Right forelimb (tissue), 1 donor: ENCODE results near the gene ENTPD7.
"Not testable (repeated sequence)": the region's sequence is repeated elsewhere in the genome, so short reads cannot be mapped to it uniquely, and the experiment has no call there.

Source experiments
- DNase-seq: peaks from one replicate; pipeline ENCODE4 v3.0.0-alpha.2; 2018

Gene ENTPD7, protein sequence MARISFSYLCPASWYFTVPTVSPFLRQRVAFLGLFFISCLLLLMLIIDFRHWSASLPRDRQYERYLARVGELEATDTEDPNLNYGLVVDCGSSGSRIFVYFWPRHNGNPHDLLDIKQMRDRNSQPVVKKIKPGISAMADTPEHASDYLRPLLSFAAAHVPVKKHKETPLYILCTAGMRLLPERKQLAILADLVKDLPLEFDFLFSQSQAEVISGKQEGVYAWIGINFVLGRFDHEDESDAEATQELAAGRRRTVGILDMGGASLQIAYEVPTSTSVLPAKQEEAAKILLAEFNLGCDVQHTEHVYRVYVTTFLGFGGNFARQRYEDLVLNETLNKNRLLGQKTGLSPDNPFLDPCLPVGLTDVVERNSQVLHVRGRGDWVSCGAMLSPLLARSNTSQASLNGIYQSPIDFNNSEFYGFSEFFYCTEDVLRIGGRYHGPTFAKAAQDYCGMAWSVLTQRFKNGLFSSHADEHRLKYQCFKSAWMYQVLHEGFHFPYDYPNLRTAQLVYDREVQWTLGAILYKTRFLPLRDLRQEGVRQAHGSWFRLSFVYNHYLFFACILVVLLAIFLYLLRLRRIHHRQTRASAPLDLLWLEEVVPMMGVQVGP

DNA sequence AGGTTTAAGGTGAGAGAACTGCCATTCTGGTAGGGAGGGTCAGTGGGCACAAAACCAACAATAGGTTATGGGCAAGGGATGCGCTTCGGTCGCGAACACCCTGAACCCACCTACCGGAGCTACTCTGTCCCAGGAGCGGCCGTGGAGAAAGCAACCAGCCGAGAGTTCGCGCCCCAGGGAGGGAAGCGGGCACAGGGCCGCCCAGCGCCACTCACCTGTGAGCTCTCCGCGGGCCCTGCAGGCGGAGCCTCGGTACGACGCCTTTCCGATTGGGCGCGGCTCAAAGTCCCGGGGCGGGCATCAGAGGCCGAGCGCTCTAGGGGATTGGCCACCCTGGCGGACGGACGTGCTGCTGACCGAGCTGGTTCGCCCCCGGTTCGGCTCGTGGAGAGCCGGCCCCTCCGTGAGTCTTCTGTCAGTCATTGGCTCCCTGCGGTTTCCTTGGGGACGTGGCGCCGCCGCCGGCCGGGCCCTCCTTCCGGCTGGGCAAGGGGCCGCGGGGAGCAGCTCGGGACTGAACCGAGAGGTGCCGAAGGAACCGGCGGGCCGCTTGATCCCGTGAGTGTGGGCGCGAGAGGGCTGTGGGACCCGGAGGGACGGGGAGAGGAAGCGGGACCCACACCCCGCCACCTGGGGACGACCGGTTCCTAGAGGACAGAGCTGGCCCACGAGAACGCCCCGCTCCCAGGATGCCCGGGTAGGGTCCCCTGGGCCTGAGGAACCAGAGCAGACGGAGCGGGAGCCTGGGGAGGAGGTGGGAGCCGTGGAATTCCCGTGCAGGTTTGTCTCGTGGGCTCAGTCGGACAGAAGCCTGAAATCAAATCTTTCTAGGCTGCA lies at the start of gene ENTPD7:
ENTPD7 (plus strand) TSS at position 479 of the 837 bp plus-strand sequence. CDS start 448 bp downstream, outside the sequence.
- DNase-seq: peak; percentile 90

DNA sequence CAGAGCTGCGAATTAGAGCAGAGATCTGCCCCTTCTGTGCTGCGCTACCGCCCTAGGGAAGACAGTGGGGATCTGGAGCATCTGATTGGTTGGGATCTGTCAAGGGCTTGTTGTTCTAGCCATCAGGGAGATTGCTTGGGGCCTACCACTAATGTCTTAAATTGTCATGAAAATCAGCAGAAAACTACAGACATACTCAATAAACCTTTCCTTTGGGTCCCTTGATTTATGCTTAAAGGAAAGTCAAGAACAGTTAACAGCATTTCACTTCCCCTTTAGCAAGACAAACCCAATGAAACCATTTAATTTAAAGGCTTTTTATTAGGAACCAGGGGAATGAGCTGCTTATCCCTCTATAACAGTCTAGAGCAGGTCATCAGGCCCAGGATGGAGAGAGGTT lies 49.1 kb upstream of the ENTPD7 start:
- DNase-seq: no peak

DNA sequence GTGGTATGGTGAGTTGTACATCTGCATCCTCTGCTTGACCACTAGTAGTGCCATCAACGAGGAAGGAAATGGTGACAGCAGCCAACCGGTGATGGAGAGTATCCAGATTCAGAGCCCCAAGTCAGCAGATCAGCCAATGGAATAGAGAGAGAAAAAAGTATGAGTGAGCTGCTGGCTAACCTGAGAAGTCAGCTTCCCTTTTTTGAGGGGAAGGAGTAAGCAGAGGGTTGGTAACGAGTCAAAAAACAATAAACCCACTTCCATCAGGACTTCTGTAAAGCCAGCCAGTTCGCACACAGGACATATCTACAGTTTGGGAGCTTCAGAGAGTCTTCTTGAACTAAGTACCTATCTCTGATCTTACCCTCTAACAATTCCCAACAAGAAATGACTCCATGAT lies 48.0 kb upstream of the ENTPD7 start:
- no peak for DNase-seq

DNA sequence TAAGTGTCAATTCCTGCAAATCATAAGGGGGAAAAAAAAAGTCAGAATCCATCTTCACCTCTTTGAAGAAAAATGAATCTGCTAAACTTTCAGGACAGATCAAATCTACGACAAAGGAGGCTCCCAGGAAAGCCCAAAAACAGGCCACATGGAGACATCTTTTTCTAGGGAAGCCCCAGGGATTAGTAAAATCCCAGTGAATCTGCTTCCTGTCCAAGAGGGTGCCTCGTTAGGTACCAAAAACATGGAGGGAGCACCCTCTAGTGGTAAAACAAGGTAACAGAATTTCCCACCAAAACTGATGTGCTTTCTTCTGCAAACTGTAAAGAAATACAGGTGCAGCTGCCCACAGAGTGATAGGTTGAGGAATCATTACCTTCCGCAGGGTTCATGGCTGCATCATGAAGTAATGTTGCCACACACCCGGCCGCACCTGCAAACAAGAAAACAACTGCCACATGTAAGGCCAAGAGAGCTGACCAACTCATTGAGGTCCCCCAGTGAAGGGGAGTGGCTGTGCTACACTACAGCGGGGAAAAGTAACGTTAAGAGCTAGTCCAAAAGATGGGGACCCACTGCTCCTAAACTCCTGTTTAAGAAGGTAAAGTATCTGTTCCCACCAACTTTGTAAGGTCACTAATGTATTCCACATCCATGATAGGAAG lies 47.0 kb upstream of the ENTPD7 start:
- no peak for DNase-seq

DNA sequence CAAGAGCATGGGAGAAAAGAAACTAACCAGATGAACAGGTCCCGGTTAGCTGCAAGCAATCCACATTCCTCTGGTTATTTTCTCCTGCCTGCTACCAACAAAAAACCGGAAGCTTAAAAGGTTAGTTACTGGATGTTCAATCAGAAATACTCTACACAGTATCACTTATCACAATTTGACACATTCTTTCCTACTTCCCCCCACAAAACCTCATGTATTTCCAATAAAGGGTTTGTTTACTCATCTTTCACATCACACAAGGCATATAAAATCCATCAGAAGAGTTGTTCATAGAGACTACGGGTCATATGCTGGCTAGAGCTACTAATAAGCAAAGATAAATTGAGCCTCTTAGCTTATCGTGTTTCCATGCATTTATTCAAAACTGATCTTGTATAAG lies 43.9 kb upstream of the ENTPD7 start:
- DNase-seq: no peak

DNA sequence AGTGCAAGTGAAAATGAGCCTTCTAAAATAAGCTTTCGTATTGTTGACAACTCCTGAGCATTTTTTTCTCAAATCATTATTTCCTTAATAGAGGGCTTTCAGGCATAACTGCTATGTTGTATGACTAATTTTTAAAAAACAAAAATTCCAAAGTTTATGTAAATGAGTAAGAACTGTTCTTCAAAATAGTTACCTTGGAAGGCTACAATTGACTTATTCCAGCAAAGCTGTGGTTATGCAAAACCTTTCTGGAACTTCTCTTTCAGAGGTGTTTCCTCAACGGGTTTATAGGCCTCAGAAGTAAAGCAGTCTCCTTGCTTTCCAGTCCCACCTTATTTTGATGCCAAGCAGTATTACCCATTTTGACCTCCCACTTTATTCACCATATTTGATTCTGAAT lies 41.6 kb upstream of the ENTPD7 start:
- DNase-seq: no peak

DNA sequence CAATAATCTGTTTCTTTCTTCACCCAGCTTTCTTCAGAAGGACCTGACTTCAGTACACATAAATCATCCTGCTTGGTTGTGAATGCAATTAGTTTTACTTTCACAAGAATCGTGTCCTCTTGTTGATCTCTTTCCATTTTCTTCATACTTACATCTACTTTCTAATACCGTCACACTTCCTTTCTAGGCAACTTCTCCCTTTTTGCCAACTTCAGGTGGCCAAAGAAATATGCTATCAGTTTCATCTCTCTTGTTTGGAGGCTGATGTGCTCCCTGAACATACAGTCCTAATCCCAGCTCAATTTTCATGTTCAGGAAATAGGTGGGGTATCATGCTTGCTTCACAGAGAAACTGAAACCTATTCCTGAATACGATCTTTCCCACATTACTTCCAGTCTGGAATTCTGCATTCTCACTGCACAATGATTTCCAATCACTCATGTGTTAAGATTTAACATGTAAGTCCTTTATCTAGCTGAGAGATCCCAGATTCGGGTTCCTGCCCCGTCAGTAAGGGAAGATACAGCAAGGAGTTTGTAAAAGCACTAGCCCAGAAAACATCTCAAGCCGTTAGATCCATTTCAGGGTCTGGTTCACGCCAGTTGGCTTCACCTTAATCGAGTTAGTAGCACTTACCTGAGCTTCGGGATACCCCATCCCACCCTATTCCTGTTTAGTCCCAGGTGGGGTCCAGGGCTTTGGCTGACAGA lies 40.1 kb upstream of the ENTPD7 start:
- DNase-seq: no peak

DNA sequence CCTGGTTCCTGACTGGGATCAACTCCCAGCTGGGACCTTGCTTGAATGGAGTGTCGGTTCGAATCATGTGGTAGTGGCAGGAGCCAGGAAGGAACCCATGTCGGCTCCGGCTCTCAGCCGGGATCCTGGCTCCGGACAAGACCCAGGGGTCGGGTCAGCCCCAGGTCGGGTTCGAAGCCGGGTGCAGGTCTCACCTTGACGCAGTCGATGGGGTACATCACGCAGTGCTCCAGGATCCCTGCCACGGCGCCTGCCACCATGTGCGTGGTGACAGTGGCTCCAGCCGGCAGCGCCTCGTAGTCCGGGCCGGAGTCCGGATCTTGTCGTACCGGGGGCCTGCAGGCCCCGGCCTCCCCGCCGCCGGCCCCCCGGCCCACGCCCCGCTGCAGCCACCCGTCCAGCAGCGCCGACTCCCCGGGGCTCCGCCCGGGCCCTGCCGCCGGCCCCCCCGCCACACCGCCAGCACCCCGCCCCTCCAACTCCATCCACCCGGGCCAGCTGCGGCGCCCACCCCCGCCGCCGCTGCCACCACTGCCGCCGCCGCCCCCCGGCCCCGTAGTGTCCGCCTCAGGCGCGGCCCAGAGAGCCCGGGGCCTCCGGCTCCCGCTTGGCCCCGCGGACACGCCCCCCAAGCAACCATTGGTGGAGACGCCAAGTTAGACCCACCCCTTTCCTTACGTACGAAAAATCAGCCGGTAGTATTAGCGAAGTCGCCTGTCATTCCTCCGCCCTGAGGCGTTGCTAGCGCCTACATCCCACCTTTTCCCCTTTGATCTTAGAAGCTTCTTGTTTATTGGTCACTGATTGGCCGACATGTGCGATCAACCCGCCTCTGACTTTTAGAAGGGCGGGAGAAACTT lies 39.2 kb upstream of the ENTPD7 start, which contains the start of gene SLC25A28:
SLC25A28 (minus strand) TSS at position 589 of the 860 bp plus-strand sequence; CDS start at position 485, 104 bp downstream.
- DNase-seq: peak; percentile 93

DNA sequence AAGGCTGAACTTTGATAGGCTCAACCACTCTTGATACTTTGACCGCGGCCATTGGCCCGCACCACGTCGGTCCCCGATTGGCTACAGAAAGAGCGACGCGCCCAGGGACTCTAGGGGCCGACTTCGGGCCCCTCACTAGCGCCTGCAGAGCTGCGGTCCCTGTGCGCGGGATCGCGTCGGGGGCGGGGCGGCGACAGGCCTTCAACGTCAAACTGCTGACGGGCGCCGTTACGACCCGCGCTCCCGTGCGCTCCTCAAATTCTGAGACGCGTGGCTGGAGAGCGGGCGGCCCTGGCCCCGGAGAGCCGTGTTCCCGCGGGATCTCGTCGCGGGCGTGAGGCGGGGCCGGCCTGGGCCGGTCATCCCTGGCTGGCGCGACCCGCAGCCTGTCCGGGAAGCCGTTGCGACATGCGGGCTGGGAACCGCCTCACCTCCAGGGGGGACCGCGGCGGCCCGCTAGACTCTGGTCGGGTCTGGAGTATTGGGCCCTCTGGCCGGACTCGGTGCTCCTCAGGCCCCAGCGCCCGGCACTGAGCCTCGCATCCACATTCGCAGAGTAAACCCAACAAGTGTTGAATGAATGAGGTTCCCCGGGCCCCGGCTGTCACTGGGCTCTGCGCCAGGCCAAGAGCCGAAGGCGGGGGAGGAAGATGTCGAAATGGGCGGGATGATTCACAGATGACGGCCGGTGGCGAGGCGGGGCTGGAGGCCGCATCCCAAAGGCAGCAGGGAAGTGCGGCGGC lies 38.4 kb upstream of the ENTPD7 start:
- DNase-seq: peak; percentile 96

DNA sequence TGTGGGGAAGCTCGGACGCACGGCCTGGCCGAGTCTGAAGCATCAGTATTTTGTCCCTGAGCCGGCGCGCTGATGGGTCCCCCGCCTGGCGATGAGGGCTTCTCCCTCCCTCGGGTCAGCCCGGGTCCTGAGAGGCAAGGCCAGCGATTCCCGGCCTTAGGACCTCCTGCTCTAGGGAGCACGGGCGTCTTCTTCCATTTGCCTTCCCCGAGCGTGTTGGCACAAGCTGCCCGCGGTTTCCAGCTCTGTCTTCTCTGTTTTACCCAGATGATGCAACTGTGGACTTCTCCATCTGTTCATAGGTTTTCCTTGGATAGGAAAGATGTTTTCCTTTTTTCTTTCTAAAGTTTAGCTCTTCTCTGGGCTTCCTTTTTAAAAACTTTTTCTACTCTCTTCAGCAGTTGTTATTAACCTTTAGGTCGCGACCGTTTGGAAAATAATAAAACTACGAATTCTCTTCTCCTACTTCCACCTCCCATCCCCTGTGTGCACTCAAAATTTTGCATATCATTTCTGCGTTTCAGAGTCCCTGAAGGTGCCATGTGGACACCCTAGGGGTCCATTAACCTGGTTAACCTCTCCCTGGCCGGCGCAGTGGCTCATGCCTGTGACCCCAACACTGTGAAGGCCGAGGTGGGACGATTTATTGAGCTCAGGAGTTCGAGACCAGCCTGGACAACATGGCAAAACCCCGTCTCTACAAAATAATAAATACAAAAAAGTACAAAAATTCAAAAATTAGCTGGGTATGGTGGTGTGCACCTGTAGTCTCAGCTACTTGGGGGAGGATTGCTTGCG lies 37.7 kb upstream of the ENTPD7 start:
- DNase-seq: no peak

DNA sequence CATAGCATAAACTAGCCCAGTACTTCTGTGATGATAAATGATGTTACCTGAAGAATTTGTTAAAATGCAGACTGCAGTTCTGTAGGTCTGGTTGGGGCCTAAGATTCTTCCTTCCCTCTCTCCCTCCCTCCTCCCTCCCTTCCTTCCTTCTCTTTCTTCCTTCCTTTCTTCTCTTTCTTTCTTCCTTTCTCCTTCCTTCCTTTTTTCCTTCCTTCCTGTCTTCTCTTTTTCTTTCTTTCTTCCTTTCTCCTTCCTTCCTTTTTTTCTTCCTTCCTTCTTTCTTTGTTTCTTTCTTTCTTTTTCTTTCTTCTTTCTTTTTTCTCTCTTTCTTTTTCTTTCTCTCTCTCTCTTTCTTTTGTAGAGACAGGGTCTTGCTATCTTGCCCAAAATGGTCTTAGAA lies 35.4 kb upstream of the ENTPD7 start:
- no peak for DNase-seq

DNA sequence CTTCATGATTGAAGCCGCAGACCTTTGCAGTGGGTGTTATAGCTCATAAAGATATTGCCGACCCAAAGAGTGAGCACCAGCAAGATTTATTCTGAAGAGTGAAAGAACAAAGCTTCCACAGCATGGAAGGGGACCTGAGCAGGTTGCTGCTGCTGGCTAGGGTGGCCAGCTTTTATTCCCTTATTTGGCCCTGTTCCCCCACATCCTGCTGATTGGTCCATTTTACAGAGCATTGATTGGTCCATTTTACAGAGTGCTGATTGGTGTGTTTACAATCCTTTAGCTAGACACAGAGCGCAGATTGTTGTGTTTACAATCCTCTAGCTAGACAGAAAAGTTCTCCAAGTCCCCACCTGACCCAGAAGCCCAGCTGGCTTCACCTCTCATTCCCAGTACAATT lies 34.2 kb upstream of the ENTPD7 start:
- DNase-seq: not testable (repeated sequence)

DNA sequence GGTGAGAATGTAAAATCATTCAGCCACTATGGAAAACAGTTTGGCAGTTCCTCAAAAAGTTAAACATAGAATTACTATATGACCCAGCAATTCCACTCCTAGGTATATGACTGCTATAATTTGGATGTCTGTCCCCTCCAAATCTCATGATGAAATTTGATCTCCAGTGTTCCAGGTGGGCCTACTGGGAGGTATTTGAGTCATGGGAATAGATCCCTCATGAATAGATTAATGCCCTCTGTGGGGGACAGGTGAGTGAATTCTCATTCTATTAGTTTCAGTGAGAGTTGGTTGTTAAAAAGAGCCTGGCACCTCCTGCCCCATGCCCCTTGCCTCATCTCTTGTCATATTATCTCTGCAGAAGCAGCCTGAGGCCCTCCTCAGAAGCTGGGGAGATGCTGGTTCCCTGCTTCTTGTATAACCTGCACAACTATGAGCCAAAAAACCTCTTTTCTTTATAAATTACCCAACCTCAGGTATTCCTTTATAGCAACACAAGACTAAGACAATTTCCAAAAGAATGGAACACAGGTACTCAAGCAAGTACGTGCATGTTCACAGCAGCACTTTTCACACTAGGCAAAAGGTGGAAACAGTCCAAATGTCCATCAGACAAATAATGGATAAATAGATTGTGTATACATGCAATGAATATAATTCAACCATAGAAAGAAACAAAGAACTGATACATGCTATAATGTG lies 30.2 kb upstream of the ENTPD7 start:
- DNase-seq: no peak

DNA sequence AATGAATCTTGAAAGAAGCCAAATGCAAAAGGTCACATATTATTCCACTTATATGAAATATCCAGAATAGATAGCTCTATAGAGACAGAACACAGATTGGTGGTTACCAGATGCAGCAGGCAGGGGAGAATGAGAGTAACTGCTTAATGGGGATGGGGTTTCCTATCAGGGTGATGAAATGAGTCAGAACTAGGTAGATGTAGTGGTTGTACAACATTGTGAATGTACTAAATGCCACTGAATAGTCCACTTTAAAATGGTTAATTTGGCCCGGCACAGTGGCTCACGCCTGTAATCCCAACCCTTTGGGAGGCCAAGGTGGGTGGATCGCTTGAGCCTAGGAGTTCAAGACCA lies 29.7 kb upstream of the ENTPD7 start:
- DNase-seq: no peak

DNA sequence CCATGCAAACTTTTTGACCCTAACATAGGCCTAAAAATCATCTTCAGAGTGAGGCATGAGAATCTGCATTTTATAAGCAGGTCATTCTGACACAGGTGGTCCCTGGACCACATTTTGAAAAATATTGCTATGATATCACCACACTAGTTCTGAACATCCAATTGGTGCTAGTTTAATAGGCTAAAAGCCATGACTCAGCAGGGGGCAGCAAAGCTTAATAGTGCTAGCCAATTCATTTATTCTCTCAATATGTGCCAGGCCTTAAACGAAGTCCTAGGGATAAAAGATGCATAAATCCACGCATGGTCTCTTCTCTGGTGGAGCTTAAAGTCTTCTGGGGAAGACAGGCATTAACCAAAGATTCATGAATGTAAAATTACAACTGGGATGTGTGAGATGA lies 28.9 kb upstream of the ENTPD7 start:
- DNase-seq: no peak

DNA sequence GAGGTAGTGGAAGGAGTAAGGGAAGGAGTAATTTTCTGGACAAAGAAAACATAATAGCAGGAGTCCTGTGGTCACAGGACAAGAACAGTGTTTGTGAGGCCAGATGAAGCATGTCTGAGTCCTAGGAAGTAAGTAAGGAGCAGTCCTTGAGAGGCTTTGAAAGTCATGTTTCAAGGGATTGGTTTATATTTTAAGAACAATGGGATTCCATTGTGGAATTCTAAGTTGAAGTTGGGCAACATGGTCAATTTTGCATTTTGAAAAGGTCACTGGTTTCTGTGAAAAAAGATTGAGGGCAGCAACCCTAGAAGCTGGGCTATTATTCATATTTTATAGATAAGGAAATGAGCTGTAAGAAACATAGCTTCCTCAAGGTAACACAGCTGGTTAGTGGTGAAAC lies 28.3 kb upstream of the ENTPD7 start:
- no peak for DNase-seq

DNA sequence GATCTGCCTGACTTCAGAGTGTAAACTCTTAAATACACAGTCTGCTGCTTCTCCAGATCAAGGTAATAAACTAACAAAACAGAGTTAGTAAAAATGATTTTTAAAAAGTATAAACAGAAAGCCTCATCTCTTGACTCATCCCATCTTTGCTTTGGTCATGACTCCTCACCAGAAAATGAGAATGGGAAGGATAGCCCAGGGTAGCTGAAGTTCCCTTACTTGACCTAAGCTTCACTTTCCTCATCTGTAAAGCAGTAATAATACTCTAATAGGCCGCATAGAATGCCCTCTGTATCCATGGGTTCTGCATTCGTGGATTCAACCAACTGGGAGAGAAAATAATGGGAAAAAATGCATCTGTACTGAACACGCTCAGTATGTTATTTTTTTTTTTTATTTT lies 27.8 kb upstream of the ENTPD7 start:
- no peak for DNase-seq

DNA sequence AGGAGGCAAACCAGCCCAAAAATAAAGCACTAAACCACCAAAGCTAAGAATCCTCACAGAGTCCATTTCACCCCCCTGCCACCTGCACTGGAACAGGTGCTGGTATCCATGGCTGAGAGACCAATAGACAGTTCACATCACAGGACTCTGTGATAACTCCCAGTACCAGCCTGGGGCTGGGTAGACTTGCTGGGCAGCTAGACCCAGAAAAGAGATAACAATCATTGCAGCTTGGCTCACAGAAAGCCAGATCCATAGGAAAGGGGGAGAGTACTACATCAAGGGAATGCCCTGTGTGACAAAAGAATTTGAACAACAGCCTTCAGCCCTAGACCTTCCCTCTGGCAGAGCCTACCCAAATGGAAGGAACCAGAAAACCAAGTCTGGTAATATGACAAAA lies 25.5 kb upstream of the ENTPD7 start:
- DNase-seq: no peak

DNA sequence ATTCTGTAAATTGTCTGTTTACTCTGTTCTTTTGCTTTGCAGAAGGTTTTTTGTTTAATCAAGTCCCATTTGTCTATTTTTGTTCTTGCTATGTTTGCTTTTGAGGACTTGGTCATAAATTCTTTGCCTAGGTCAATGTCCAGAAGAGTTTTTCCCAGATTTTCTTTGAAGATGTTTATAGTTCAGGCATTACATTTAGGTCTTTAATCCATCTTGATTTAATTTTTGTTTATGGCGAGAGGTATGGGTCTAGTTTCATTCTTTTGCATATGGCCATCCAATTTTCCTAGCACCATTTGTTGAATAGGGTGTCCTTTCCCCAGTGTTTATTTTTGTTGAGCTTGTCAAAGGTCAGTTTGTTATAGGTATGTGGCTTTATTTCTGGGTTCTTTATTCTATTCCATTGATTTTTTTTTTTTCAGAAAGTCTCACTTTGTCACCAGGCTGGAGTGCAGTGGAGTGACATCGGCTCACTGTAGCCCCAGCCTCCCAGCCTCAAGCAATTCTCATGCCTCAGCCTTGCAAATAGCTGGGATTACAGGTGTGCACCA lies 11.6 kb upstream of the ENTPD7 start:
- no peak for DNase-seq
